Upper lobe of right lung (tissue), 1 donor: Measurements from ENCODE around the gene IFFO2. TPM values are rescaled to one million over a fixed set of nuclear protein-coding genes. Genes with fewer than 3 reads are reported as not detected.
A peak's percentile ranks its signal among the peaks of the same experiment; 100 is the strongest.

ENCODE experiments used
- ATAC-seq: fragments of 200-7000 bp; cut with Tn5 transposase; one replicate; pipeline ENCODE4 v1.9.1; 2020; ENCODE audit warnings: mild to moderate bottlenecking, moderate library complexity
- DNase-seq: peaks from one replicate; pipeline ENCODE4 v3.0.0-alpha.2; 2020
- H3K27ac ChIP-seq: fragments of 200-600 bp; one replicate; pipeline ENCODE4 v1.8.0; 2022
- H3K27me3 ChIP-seq: fragments of 200-600 bp; one replicate; pipeline ENCODE4 v1.8.0; 2022; ENCODE audit warnings: mild to moderate bottlenecking
- H3K36me3 ChIP-seq: fragments of 200-600 bp; one replicate; pipeline ENCODE4 v1.8.0; 2022
- H3K4me1 ChIP-seq: fragments of 200-600 bp; one replicate; pipeline ENCODE4 v1.8.0; 2022
- H3K4me3 ChIP-seq: fragments of 200-600 bp; one replicate; pipeline ENCODE4 v1.8.0; 2022; ENCODE audit warnings: mild to moderate bottlenecking
- H3K9me3 ChIP-seq: fragments of 200-600 bp; one replicate; pipeline ENCODE4 v1.8.0; 2022
- CTCF ChIP-seq: fragments of 200-600 bp; IDR thresholded peaks from one replicate; pipeline ENCODE4 v1.8.0; 2022; ENCODE audit warnings: antibody characterized with exemption
- intact Hi-C: fragments of 100-400 bp; cut with DNase I; formaldehyde crosslinking; loops from one replicate; pipeline ENCODE4 v1.11.0; 2022
- total RNA-seq: library from RNA; stranded (reverse); fragmentation: NEBNext Ultra II Directional; extraction: Animal tissue kit (Norgen Biotek cat#: 25700); gene quantifications from one replicate; pipeline ENCODE4 v1.2.1, GENCODE V29; 2021
- donor health status: DM: no; HTN: yes; CAD: no; lungs with severe emphysema.

The IFFO2 gene
- total RNA-seq, 1 donor from 2014 or later: 15.4 TPM

DNA sequence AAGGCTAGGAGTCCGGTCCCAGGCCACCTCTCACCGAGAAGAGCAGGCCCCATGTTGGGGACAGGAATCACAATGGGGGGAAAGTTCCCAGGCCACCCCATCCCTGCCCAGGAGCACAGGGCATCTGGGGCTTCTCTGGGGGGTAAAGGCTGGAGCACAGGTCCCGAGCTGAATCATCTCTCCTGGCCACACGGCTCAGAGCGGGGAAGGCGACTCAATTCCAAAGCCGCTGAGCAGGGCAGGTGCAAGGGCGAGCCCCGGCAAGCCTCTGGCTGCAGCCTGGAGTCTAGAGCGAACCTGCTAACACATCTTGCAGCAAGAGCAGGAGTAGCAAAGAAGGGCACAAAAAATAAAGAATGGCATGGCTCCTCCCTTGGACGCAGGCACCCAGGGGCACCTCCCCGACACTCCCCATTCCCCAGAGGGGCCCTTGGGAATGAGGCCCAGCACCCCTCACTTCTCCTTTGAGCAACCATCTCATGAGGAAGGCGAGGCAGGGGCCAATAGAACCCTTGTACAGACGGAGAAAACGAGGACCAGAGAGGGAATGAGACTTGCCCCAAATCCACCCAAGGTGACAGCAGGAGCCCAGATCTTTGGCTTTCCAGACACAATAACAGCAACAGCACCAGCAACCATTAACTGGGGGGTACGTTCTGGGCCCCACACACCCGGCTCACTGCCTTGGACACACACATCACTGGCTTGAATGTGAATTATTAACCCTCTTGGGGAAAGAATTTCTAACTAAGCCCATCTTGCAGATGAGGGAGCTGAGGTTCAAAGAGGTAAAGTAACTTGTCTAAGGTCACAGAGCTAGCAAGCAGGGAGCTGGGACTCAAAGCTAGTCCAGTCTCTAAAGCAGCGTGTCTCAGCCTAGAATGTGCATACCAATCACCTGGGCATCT lies 33.4 kb downstream of the IFFO2 start:
- no peak for DNase-seq
- intact Hi-C loops: no loop called here
- Histone ChIP-seq H3K36me3 (peaks cover 7% of the 10 kb centered on the region), H3K4me1 (peaks cover 54% of the 10 kb centered on the region), H3K27me3 (no peaks in the 10 kb centered on the region), H3K9me3 (no peaks in the 10 kb centered on the region), H3K4me3 (no peak overlapping the region), H3K27ac (peak overlapping the region; percentile 78)
- ATAC-seq: no peak
- no peak for TF ChIP-seq CTCF

DNA sequence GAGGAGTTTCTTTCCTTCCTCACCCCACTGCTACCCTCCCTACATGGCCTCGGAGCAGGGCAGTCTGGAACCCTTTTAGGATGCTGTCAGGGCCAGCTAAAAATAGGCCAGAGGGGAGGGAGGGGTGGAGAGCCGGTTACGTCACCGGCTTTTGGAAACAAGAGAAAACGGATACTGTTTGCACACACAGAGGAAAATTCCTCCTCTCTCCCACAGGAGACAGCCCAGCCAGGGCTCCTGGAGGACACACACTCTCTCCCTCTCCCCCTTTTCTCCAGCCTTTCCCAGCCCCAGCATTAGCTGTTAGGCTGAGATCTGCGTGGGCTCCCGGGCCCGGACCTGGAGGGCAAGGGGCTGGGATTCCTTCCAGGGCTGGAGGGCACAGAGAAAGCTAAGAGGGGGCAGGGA lies 34.2 kb downstream of the IFFO2 start:
- Histone ChIP-seq H3K27me3 (no peaks in the 10 kb centered on the region), H3K9me3 (no peaks in the 10 kb centered on the region), H3K4me3 (no peak overlapping the region), H3K4me1 (peaks cover 47% of the 10 kb centered on the region), H3K36me3 (peaks cover 7% of the 10 kb centered on the region), H3K27ac (peak overlapping the region; percentile 78)
- DNase-seq (no peak), ATAC-seq (peak; percentile 67)
- intact Hi-C loops: no loop called here
- TF ChIP-seq CTCF: peak; percentile 39

DNA sequence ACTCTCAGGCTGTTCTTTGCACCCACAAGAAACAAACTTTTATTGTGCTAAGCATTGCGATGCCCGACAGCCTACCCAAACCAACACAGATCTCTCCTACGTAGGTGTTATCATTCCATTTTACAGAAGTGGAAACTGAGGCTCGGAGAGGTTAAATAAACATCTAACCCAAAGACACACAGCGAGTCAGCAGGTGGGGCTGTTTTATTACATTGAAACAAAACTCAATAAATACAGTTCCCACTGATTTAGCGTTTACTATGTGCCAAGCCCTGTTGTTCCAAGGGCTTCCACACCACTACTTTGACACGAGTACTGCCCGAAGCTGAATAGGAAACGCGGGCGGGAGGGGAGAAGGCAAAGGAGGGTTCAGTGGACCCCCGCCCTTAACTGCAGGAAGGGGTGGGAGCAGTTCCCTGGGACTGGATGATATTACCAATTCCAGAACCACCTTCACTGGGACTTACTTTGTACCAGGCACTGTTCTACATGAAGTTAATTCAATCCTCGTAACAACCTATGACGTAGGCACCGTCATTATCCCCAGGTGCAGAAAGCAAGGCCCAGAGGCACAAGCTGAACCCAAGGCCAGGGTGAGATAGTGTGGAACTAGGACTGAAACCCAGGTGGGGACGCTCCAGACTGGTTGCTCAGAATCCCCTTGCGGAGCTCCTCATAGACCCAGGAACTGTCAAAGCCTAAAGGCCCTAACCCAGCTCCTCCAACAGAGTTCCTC lies 34.8 kb downstream of the IFFO2 start:
- H3K4me1 ChIP-seq: peaks cover 40% of the 10 kb centered on the region
- intact Hi-C loops: no loop called here
- peak overlapping the region; percentile 78 for H3K27ac ChIP-seq
- H3K4me3 ChIP-seq: no peak overlapping the region
- TF ChIP-seq CTCF: no peak
- no peak for DNase-seq
- H3K9me3 ChIP-seq: no peaks in the 10 kb centered on the region
- no peak for ATAC-seq
- H3K36me3 ChIP-seq: peaks cover 7% of the 10 kb centered on the region
- H3K27me3 ChIP-seq: no peaks in the 10 kb centered on the region

DNA sequence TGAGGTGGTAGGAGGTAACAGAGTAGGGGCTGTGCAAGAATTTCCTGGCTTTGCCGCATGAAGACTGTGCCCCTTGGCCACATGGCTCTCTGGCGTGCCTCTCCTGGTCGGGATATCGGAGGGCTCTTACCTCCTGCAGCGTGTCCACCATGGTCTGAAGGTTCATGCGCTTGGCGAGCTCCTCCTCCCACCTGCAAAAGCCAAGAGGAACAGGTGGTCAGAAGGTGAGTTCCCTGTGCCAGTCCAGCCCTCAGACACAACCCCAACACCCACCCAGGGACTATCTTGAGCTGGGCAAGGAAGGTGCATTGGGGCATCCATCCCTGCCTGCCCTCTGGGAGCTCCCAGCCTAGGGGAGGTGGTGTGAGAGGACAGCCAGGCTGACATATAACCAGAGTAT lies 35.5 kb downstream of the IFFO2 start:
- Histone ChIP-seq H3K27me3 (no peaks in the 10 kb centered on the region), H3K27ac (no peak overlapping the region), H3K9me3 (no peaks in the 10 kb centered on the region), H3K4me3 (no peak overlapping the region), H3K36me3 (peaks cover 7% of the 10 kb centered on the region), H3K4me1 (peaks cover 33% of the 10 kb centered on the region)
- intact Hi-C loops: no loop called here
- no peak for TF ChIP-seq CTCF
- no peak for ATAC-seq
- DNase-seq: no peak

DNA sequence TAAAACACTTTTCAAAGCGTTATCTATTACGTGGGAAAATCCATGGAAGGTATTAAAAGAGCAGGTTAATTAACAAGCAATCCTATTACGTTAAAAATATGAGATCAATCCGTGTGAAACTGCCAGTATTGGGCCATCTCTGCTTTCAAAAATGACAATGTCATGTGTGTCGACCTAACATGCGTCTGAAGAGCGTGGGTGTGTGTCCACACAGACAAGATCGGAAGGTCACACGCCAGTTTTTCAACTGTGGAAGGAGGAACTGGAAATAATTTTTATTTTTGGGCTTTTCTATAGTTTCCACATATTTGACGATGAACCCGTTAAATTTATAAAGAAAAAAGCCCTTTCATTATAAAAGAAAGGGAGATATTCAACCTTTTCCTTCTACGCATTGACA lies 36.5 kb downstream of the IFFO2 start:
- Histone ChIP-seq H3K9me3 (no peaks in the 10 kb centered on the region), H3K27ac (no peak overlapping the region), H3K4me1 (peaks cover 33% of the 10 kb centered on the region), H3K36me3 (peaks cover 7% of the 10 kb centered on the region), H3K27me3 (no peaks in the 10 kb centered on the region), H3K4me3 (no peak overlapping the region)
- intact Hi-C loops: loop anchor here (10.0 kb wide), 1 partner anchor 55 kb away; no protein-coding TSS in a partner anchor
- ATAC-seq (no peak), DNase-seq (no peak)
- TF ChIP-seq CTCF: no peak
